PC-9 (cell line): ENCODE data around the gene C1orf105.

Source experiments
- EZH2 ChIP-seq: fragments of 200-600 bp; sonication (generic); IDR thresholded peaks from 2 replicates; pipeline ENCODE4 v1.8.0; 2017; ENCODE audit warnings: antibody characterized with exemption, low read depth
- TF ChIP-seq, protein P1 (sequence below): fragments of 200-600 bp; sonication (generic); conservative IDR thresholded peaks from 2 replicates; pipeline ENCODE4 v1.6.1; 2017; ENCODE audit warnings: mixed run types, antibody characterized with exemption, mild to moderate bottlenecking, moderate library complexity

DNA sequence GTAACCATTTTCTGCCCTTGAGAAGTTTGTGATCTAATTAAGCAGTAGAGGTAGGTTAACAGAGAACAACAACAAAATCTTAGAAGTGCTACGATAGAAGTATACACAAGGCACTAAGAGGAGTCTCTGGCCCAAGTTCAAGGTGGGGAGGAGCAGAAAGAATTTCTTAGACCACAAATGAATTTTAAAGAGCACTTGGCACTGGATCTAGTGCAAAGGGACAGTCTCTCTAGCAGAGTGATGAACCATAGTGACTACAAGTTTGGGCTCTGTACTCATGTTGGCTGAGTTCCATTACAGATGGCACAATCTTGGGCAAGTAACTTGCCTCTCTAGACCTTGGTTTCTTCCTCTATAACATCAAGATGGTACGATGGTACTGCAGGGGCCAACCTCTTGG lies 56.7 kb downstream of the C1orf105 start:
- TF ChIP-seq, protein P1, sequence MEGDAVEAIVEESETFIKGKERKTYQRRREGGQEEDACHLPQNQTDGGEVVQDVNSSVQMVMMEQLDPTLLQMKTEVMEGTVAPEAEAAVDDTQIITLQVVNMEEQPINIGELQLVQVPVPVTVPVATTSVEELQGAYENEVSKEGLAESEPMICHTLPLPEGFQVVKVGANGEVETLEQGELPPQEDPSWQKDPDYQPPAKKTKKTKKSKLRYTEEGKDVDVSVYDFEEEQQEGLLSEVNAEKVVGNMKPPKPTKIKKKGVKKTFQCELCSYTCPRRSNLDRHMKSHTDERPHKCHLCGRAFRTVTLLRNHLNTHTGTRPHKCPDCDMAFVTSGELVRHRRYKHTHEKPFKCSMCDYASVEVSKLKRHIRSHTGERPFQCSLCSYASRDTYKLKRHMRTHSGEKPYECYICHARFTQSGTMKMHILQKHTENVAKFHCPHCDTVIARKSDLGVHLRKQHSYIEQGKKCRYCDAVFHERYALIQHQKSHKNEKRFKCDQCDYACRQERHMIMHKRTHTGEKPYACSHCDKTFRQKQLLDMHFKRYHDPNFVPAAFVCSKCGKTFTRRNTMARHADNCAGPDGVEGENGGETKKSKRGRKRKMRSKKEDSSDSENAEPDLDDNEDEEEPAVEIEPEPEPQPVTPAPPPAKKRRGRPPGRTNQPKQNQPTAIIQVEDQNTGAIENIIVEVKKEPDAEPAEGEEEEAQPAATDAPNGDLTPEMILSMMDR: no peak
- TF ChIP-seq EZH2: no peak
